GM12891 (cell line): ENCODE data around the gene SNCB.

Source experiments
- POLR2A ChIP-seq: IDR thresholded peaks from 2 replicates; pipeline ENCODE4 v1.6.1; 2011; ENCODE audit warnings: low read depth, low read length, control low read depth
- POLR2AphosphoS5 ChIP-seq: IDR thresholded peaks from 2 replicates; pipeline ENCODE4 v1.6.1; 2011; ENCODE audit warnings: low read depth, low read length, control low read depth
- POU2F2 ChIP-seq: IDR thresholded peaks from 2 replicates; pipeline ENCODE4 v1.6.1; 2011; ENCODE audit warnings: low read depth, mild to moderate bottlenecking, control low read depth, low read length, moderate library complexity
- SPI1 ChIP-seq: IDR thresholded peaks from 2 replicates; pipeline ENCODE4 v1.6.1; 2011; ENCODE audit warnings: low read depth, low read length, control low read depth
- TAF1 ChIP-seq: IDR thresholded peaks from 2 replicates; pipeline ENCODE4 v1.6.1; 2011; ENCODE audit warnings: low read depth, low read length, control low read depth

- TF ChIP-seq POLR2A = no peak
- no peak for TF ChIP-seq POLR2AphosphoS5
- TF ChIP-seq POU2F2 = no peak
- no peak for TF ChIP-seq TAF1
- no peak for TF ChIP-seq SPI1
Observed at GRCh38 chr5:176612008-176612407, 18.3 kb downstream of the SNCB start.
